GM21390 (cell line): ENCODE data around the gene RASA3.

Experiments used
- ATAC-seq: cut with Tn5 transposase; IDR thresholded peaks from one replicate; pipeline ENCODE4 v1.9.1; 2021; ENCODE audit not compliant: unreplicated experiment

The RASA3 gene

GRCh38 chr13:114011226-114011625, 121.2 kb downstream of the RASA3 start:
- no peak for ATAC-seq

GRCh38 chr13:114010401-114011101, 121.9 kb downstream of the RASA3 start:
- no peak for ATAC-seq

- ATAC-seq = no peak
These were observed 122.6 kb downstream of the RASA3 start for GRCh38 chr13:114009590-114010400.

GRCh38 chr13:114008964-114009589, 123.3 kb downstream of the RASA3 start:
- ATAC-seq = no peak

GRCh38 chr13:114007566-114007965, 124.9 kb downstream of the RASA3 start:
- ATAC-seq = no peak

- ATAC-seq = no peak
These were observed 127.2 kb downstream of the RASA3 start for GRCh38 chr13:114005206-114005724.

- no peak for ATAC-seq
These were observed 127.8 kb downstream of the RASA3 start for GRCh38 chr13:114004420-114005205.

DNA sequence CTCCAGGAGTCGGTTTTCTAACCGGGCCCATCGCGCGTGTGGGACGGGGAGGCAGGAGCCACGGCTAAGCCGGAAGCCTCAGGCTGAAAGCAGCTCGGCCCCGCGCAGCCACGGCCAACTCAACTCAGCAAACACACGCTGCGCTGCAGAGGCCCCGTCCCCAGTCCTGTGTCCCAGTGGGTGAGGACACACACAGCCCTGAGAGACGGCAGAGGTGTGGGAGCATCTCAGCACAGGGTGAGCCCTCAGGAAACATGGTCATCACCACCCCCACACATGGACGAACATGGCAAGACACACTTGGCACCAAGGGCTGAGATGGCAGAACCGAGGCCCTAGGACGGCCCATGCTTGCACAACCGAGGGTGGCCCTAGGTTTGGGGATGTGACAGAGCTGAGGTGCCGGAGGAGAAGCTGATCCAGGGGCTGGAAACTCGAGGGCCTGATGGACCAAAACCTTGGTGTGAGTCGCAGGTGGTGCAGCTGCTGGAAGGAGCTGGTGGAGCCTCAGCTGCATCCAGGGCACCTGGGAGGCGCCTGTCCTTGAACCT, 129.6 kb downstream of the RASA3 start:
- no peak for ATAC-seq

- no peak for ATAC-seq
These were observed 130.3 kb downstream of the RASA3 start for GRCh38 chr13:114002009-114002544.

DNA sequence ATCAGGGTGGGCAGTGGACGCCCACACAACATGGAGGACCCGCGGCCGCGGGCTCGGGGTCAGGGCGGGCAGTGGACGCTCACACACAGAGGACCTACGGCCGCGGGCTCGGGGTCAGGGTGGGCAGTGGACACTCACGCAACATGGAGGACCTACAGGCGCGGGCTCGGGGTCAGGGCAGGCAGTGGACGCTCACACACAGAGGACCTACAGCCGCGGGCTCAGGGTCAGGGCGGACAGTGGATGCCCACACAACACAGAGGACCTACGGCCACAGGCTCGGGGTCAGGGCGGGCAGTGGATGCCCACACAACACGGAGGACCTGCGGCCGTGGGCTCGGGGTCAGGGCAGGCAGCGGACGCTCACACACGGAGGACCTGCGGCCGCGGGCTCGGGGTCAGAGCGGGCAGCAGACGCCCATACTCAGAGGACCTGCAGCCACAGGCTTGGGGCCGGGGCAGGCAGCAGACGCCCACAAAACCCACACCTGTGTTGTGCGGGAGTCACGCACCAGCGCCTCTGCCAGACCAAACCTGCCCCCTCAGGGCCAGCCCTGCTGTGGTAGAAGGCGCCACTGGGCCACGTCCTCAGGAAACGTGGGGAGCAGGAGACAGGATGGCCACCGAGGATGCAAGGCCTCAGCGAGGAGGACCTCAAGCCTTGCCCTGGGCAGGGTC, 131.0 kb downstream of the RASA3 start:
- ATAC-seq = no peak

GRCh38 chr13:114000151-114001040, 132.0 kb downstream of the RASA3 start:
- ATAC-seq = no peak

GRCh38 chr13:113999618-113999910, 132.9 kb downstream of the RASA3 start:
- no peak for ATAC-seq

DNA sequence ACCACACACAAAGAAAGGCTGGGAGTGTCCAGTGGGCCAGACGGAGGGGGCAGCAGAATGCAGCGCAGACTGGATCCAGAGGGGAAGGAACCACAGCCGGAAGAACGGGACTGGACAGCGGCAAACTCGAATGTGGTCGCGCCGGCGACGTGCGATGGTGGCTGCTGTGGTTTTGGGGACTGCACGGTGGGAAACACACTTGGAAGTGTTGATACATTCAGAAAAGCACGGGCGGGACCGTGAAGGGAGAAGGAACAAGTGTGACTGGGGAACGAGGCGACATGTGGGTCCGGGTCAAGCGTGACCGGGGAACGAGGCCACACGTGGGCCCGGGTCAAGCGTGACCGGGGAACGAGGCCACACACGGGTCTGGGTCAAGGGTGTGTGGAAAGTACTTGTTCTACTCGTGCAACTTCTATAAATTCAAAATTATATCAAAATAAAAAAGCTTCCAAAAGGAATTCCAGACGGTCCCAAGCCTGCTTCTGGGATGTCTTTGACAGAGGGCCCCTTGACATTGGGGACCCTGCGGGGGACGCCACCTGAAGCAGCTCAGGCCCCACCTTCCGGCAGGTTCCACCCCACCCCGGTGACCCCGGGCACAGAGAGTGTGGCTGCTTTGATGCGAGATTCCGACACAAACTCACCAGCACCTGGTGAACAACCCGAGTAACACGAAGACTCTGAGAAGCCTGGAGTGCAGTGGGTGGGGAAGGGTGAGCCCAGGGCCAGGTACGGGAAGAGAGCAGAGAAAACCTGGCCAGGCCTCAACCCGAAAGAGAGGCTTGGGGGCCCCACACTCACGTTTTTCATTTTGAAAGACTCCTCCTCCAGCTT, 133.4 kb downstream of the RASA3 start:
- ATAC-seq = no peak

DNA sequence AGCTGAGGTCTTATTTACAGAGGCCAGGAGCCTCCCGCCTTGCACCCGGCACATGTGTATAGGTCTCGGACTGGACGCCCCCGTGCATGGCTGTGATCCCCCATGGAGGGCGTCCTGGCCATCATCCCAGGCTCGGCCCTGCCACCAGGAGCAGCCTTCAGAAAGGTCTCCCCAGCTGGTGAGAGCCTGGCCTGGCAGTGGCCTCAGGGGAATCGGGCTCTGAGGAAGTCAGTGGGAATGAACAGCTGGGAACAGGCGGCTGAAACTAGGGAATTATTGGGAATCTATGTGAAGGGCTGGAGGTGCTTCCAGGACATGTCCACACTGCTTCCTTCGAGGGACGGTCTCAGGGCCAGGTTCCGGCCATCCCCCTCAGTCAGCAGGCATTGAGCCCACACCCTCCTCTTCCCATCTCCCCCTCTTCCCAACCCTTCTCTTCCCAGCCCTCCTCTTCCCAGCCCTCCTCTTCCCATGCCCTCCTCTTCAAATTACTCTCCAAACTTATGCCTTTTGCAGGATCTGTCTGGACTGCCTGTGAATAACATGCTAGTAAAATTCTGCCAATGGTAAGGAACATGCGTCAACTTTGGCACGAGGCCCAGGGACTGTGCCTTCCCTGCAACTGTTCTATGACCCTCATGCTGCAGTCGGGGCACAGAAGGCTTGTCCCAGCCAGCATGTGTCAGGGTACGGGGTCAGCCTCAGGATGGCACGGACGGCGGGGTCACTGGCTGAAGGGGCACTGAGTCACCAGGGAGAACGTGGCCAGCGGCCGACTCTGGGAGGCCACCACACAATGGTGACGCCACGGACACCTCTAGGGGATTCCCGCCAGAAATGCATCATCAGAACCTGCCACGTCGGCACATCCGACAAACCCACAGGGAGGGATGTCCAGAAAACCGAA, 134.3 kb downstream of the RASA3 start:
- ATAC-seq = no peak

DNA sequence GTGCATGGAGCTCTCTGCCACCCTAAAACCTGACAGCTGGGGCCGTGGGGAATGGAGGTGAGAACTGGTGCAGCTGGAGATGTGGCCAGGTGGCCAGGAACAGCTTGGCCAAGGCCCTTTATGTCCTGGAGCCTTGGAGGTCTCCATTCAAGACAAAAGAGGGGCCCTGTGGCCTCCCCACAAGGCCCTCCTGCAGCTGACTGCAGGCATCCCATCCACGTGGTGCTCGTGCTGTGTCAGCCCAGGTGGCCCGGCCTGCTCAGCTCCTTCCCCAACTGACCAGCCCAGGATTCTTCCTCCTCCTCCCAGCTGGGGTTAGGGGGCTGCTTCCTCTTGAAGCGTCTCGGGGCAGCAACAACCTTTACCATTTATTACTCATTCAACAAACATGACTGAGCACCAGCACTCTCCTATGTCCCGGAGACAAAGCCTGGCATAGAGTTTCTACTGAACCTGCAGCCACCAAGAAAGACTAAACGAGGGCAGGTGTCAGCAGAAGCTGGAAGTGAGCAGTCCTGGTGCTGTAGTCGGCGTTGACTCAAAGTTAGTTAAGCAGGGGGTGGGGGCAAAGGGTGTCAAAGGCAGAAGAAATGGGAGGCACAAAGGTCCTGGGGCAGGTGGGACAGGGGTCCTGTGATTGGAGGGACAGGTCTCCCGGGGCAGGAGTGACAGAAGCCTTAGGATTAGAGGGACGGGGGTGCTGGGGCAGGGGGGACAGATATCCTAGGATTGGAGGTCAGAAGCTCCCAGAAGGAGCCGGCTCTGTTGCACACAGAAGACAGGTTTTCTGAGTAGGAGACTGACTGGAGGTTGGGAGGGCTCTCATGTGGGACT, 135.3 kb downstream of the RASA3 start:
- ATAC-seq = no peak
